H9 (cell line): ENCODE results near the gene LMOD1. TPM values are rescaled to one million over a fixed set of nuclear protein-coding genes. Genes with fewer than 3 reads are reported as not detected.

Experiments used
- DNase-seq: peaks from one replicate; pipeline ENCODE4 v3.0.0-alpha.2; 2017
- H2AFZ ChIP-seq: one replicate; pipeline ENCODE4 v1.6.1; 2013; ENCODE audit warnings: mild to moderate bottlenecking, low read length, control low read depth, moderate library complexity
- H2AK5ac ChIP-seq: 2 replicates; pipeline ENCODE4 v1.6.1; 2013; ENCODE audit warnings: low read length, control low read depth, mixed read lengths; ENCODE audit not compliant: insufficient read length
- H2BK120ac ChIP-seq: one replicate; pipeline ENCODE4 v1.6.1; 2013; ENCODE audit warnings: low read depth, mild to moderate bottlenecking, low read length, control low read depth, inconsistent platforms; ENCODE audit not compliant: poor library complexity, severe bottlenecking
- H2BK12ac ChIP-seq: 2 replicates; pipeline ENCODE4 v1.6.1; 2013; ENCODE audit warnings: low read length, control low read depth, mixed read lengths, low read depth; ENCODE audit not compliant: insufficient read length
- H2BK15ac ChIP-seq: 2 replicates; pipeline ENCODE4 v1.6.1; 2013; ENCODE audit warnings: low read depth, low read length, control low read depth
- H2BK20ac ChIP-seq: one replicate; pipeline ENCODE4 v1.6.1; 2013; ENCODE audit warnings: low read depth, mild to moderate bottlenecking, low read length, control low read depth, inconsistent platforms; ENCODE audit not compliant: poor library complexity, severe bottlenecking
- H2BK5ac ChIP-seq: 2 replicates; pipeline ENCODE4 v1.6.1; 2013; ENCODE audit warnings: low read length, control low read depth, mixed read lengths; ENCODE audit not compliant: insufficient read length
- H3K14ac ChIP-seq: 2 replicates; pipeline ENCODE4 v1.6.1; 2013; ENCODE audit warnings: low read length, control low read depth; ENCODE audit not compliant: insufficient read depth
- H3K18ac ChIP-seq: 2 replicates; pipeline ENCODE4 v1.6.1; 2013; ENCODE audit warnings: low read depth, mild to moderate bottlenecking, mixed read lengths, low read length, control low read depth; ENCODE audit not compliant: insufficient read length
- H3K23ac ChIP-seq: 2 replicates; pipeline ENCODE4 v1.6.1; 2013; ENCODE audit warnings: low read length, control low read depth, mixed read lengths, low read depth; ENCODE audit not compliant: insufficient read length
- H3K23me2 ChIP-seq: 2 replicates; pipeline ENCODE4 v1.6.1; 2013; ENCODE audit warnings: low read depth, mild to moderate bottlenecking, mixed read lengths, low read length, control low read depth; ENCODE audit not compliant: insufficient read length, poor library complexity, severe bottlenecking
- H3K27ac ChIP-seq: 2 replicates; pipeline ENCODE4 v1.5.1; 2013; ENCODE audit warnings: low read length, control low read depth, mixed read lengths, low read depth; ENCODE audit not compliant: insufficient read length
- H3K27me3 ChIP-seq: 2 replicates; pipeline ENCODE4 v1.6.1; 2013; ENCODE audit warnings: low read length, control low read depth, inconsistent platforms; ENCODE audit not compliant: insufficient read depth
- H3K4ac ChIP-seq: 2 replicates; pipeline ENCODE4 v1.6.1; 2013; ENCODE audit warnings: low read depth, mild to moderate bottlenecking, control low read depth, inconsistent platforms, low read length, moderate library complexity
- H3K4me1 ChIP-seq: 2 replicates; pipeline ENCODE4 v1.6.1; 2013; ENCODE audit warnings: low read length, control low read depth, inconsistent platforms; ENCODE audit not compliant: insufficient read depth
- H3K4me2 ChIP-seq: 2 replicates; pipeline ENCODE4 v1.6.1; 2013; ENCODE audit warnings: low read length, control low read depth, mixed read lengths; ENCODE audit not compliant: insufficient read length, insufficient read depth
- H3K56ac ChIP-seq: 2 replicates; pipeline ENCODE4 v1.6.1; 2013; ENCODE audit warnings: low read depth, mild to moderate bottlenecking, mixed read lengths, low read length, control low read depth; ENCODE audit not compliant: insufficient read length
- H3K79me1 ChIP-seq: 2 replicates; pipeline ENCODE4 v1.6.1; 2013; ENCODE audit warnings: low read depth, mild to moderate bottlenecking, moderate library complexity, low read length, control low read depth, inconsistent platforms; ENCODE audit not compliant: insufficient read depth, poor library complexity, severe bottlenecking
- H3K79me2 ChIP-seq: 2 replicates; pipeline ENCODE4 v1.6.1; 2013; ENCODE audit warnings: low read length, control low read depth, inconsistent platforms; ENCODE audit not compliant: insufficient read depth
- H3K9ac ChIP-seq: 2 replicates; pipeline ENCODE4 v1.6.1; 2013; ENCODE audit warnings: low read length, control low read depth, mixed read lengths; ENCODE audit not compliant: insufficient read length; ENCODE audit errors: extremely low read depth
- H3K9me3 ChIP-seq: one replicate; pipeline ENCODE4 v1.6.1; 2013; ENCODE audit warnings: low read depth, low read length, inconsistent platforms; ENCODE audit not compliant: control insufficient read depth
- H3T11ph ChIP-seq: one replicate; pipeline ENCODE4 v1.6.1; 2013; ENCODE audit warnings: mild to moderate bottlenecking, low read length, control low read depth, inconsistent platforms
- H4K20me1 ChIP-seq: one replicate; pipeline ENCODE4 v1.6.1; 2013; ENCODE audit not compliant: control insufficient read depth, insufficient read length, insufficient read depth
- H4K5ac ChIP-seq: 2 replicates; pipeline ENCODE4 v1.6.1; 2013; ENCODE audit warnings: low read depth, mild to moderate bottlenecking, mixed read lengths, low read length, control low read depth; ENCODE audit not compliant: insufficient read length
- H4K8ac ChIP-seq: replicated peaks from 2 replicates; pipeline ENCODE4 v1.6.1; 2013; ENCODE audit warnings: low read length, control low read depth, mixed read lengths, low read depth; ENCODE audit not compliant: insufficient read length
- H4K91ac ChIP-seq: 2 replicates; pipeline ENCODE4 v1.6.1; 2013; ENCODE audit warnings: low read depth, mild to moderate bottlenecking, moderate library complexity, mixed read lengths, low read length, control low read depth; ENCODE audit not compliant: insufficient read length
- H3K27ac Mint-ChIP-seq, 3 experiments: 2 replicates in 2 of 3; 3 replicates in 1 of 3; pipeline ENCODE4 v1.8.0; 2020 to 2021; ENCODE audit warnings: mixed read lengths in 3 of 3, mild to moderate bottlenecking in 1 of 3, moderate library complexity in 1 of 3
- H3K27me3 Mint-ChIP-seq: 2 replicates; pipeline ENCODE4 v1.8.0; 2021; ENCODE audit warnings: low read depth, mild to moderate bottlenecking, moderate library complexity, mixed read lengths
- H3K36me3 Mint-ChIP-seq, 3 experiments: 2 replicates in 2 of 3; 3 replicates in 1 of 3; pipeline ENCODE4 v1.8.0; 2020 to 2021; ENCODE audit warnings: low read depth in 3 of 3, mixed read lengths in 3 of 3; ENCODE audit not compliant: insufficient read depth in 1 of 3
- H3K4me1 Mint-ChIP-seq, 2 experiments: 2 replicates each; pipeline ENCODE4 v1.8.0; 2020; ENCODE audit warnings: mixed read lengths in 2 of 2
- H3K4me3 Mint-ChIP-seq, 2 experiments: 2 replicates in 1 of 2; 3 replicates in 1 of 2; pipeline ENCODE4 v1.8.0; 2020 to 2021; ENCODE audit warnings: mild to moderate bottlenecking in 2 of 2, mixed read lengths in 2 of 2, moderate library complexity in 1 of 2
- H3K9me3 Mint-ChIP-seq, 2 experiments: 2 replicates in 1 of 2; 3 replicates in 1 of 2; pipeline ENCODE4 v1.8.0; 2020; ENCODE audit warnings: mild to moderate bottlenecking in 2 of 2, mixed read lengths in 2 of 2, moderate library complexity in 1 of 2
- CTCF ChIP-seq: fragments of 200-600 bp; sonication (generic); conservative IDR thresholded peaks from 3 replicates; pipeline ENCODE4 v1.8.0; 2021; ENCODE audit warnings: antibody characterized with exemption, mild to moderate bottlenecking
- WGBS: extraction: QIAGEN DNeasy Blood & Tissue Kit; methylation state at CpG from one replicate; pipeline ENCODE4 v1.1.7; 2013; ENCODE audit warnings: missing lambda C conversion rate, low lambda C conversion rate, mixed read lengths; ENCODE audit not compliant: insufficient read length; ENCODE audit errors: extremely low coverage; 5-methylcytosine and 5-hydroxymethylcytosine counted together
- total RNA-seq: library from RNA; stranded (reverse); gene quantifications from 2 replicates; pipeline ENCODE4 v1.2.1, GENCODE V29; 2021

The LMOD1 gene
- total RNA-seq, 1 experiment from 2014 or later = 0.31 TPM

DNA sequence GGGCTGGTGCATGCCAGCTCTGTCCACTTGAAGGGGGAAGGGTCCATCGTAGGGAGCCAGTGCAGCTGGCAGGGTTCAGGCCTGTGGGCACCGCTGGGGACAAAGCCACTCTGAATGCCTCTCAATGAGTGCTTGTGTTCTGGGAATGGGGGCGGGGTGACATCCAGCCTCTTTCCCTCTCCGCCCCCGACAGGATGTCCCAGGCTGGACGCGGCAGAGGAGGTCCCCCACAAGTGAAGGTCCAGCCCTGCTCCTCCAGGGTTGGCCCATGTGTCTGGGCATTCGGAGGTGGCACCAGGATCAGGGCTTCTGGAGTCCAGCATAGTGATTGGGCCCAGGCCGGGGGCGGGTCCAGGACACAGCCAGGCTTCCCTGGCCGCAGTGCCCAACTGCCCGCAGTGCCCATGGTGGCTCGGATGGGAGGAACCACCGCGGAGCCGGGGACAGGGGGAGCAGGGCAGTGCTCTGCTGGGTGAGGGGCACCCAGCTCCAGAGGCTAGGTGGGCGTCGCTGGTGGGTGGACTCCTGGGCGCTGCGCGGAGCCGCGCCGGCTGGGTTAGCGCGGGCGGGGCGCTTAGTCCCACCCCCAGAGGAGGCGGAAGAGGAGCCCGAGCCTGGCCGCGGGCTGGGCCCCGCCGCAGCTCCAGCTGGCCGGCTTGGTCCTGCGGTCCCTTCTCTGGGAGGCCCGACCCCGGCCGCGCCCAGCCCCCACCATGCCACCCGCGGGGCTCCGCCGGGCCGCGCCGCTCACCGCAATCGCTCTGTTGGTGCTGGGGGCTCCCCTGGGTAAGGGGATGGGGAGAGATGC is 57.9 kb downstream of the LMOD1 start, which contains the start of gene SHISA4:
TSS of gene SHISA4 (plus strand) at position 617 of the 808 bp plus-strand sequence. CDS start at position 714, 97 bp downstream.
- H4K8ac ChIP-seq = no peak within 1 kb of the TSS
- no peak within 1 kb of the TSS for H4K5ac ChIP-seq
- H3K23me2 ChIP-seq = peaks cover 5% of the 10 kb centered on the region
- H3K14ac ChIP-seq = no peak within 1 kb of the TSS; the same call in 1 of the 2 replicates
- TF ChIP-seq CTCF = no peak
- H3K27ac ChIP-seq = no peak within 1 kb of the TSS
- H3K79me1 ChIP-seq = no peaks in the 10 kb centered on the region
- H3K56ac ChIP-seq = no peak within 1 kb of the TSS
- no CpG with 5 or more reads among the region's 49 CpGs for WGBS
- H3K36me3 Mint-ChIP-seq = no peaks in the 10 kb centered on the region
- no peak within 1 kb of the TSS for H2BK5ac ChIP-seq
- H3K79me2 ChIP-seq = no peaks in the 10 kb centered on the region
- no peak within 1 kb of the TSS for H2AFZ ChIP-seq
- H3K9ac ChIP-seq = no peak within 1 kb of the TSS
- H3K4me3 Mint-ChIP-seq = peak within 1 kb of the TSS; percentile 72 to 83
- H3K23ac ChIP-seq = no peak within 1 kb of the TSS
- peak within 1 kb of the TSS in 1 of 3 experiments; percentile 88; a peak in 2 of 7 replicates for H3K27ac Mint-ChIP-seq
- H3K4me1 ChIP-seq = no peaks in the 10 kb centered on the region
- peak; percentile 81 for DNase-seq
- H2BK120ac ChIP-seq = no peak within 1 kb of the TSS
- H3T11ph ChIP-seq = no peak within 1 kb of the TSS
- H3K9me3 Mint-ChIP-seq = no peaks in the 10 kb centered on the region
- no peak within 1 kb of the TSS for H2BK20ac ChIP-seq
- H3K9me3 ChIP-seq = no peaks in the 10 kb centered on the region
- H3K18ac ChIP-seq = no peak within 1 kb of the TSS
- H3K27me3 ChIP-seq = no peaks in the 10 kb centered on the region
- H3K4ac ChIP-seq = no peak within 1 kb of the TSS
- H2BK15ac ChIP-seq = no peak within 1 kb of the TSS
- no peak within 1 kb of the TSS for H4K91ac ChIP-seq
- no peak within 1 kb of the TSS for H2BK12ac ChIP-seq
- H2AK5ac ChIP-seq = no peak within 1 kb of the TSS
- no peaks in the 10 kb centered on the region for H4K20me1 ChIP-seq
- peaks cover 18 to 20% of the 10 kb centered on the region in 2 experiments for H3K4me1 Mint-ChIP-seq
- peaks cover 15% of the 10 kb centered on the region for H3K27me3 Mint-ChIP-seq
- peak within 1 kb of the TSS; percentile 30 for H3K4me2 ChIP-seq
